ENCODE results near the gene ELAPOR1. TPM values are rescaled to one million over a fixed set of nuclear protein-coding genes. Genes with fewer than 3 reads are reported as not detected.

ELAPOR1 gene
- total RNA-seq, 1 donor from 2014 or later, result 27.4 TPM

DNA sequence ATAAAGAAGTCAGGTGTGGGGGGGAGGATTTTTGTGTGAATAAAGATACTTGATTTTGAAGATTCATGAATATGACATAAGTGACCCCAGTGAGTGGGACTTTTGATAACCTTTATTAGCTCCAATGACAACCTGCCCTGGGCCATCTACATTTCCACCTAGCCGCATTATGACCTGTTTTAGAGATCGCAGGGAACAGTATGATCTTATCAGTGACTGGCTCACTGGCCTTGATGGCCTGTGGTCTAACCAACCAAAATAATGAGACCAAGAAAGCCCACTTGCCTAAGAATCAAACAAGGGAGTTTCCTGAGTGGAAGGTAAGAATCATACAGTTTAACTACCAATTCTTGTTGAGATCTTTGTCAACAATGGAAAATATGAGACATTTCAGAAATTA lies 1.8 kb downstream of the ELAPOR1 start:
- peaks cover 72% of the 10 kb centered on the region for H3K27me3 Mint-ChIP-seq
- H3K36me3 Mint-ChIP-seq, result no peaks in the 10 kb centered on the region
- no peaks in the 10 kb centered on the region for H3K9me3 Mint-ChIP-seq
- H3K4me3 Mint-ChIP-seq, result no peak overlapping the region
- DNase-seq (ENCODE audit: extremely low spot score, unreplicated experiment), result no peak
- H3K27ac Mint-ChIP-seq, result no peak overlapping the region
- TF ChIP-seq, protein P1, sequence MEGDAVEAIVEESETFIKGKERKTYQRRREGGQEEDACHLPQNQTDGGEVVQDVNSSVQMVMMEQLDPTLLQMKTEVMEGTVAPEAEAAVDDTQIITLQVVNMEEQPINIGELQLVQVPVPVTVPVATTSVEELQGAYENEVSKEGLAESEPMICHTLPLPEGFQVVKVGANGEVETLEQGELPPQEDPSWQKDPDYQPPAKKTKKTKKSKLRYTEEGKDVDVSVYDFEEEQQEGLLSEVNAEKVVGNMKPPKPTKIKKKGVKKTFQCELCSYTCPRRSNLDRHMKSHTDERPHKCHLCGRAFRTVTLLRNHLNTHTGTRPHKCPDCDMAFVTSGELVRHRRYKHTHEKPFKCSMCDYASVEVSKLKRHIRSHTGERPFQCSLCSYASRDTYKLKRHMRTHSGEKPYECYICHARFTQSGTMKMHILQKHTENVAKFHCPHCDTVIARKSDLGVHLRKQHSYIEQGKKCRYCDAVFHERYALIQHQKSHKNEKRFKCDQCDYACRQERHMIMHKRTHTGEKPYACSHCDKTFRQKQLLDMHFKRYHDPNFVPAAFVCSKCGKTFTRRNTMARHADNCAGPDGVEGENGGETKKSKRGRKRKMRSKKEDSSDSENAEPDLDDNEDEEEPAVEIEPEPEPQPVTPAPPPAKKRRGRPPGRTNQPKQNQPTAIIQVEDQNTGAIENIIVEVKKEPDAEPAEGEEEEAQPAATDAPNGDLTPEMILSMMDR (conservative IDR thresholded peaks at IDR 0.05), result no peak
- peaks cover 10% of the 10 kb centered on the region for H3K4me1 Mint-ChIP-seq (ENCODE audit: unreplicated experiment)

DNA sequence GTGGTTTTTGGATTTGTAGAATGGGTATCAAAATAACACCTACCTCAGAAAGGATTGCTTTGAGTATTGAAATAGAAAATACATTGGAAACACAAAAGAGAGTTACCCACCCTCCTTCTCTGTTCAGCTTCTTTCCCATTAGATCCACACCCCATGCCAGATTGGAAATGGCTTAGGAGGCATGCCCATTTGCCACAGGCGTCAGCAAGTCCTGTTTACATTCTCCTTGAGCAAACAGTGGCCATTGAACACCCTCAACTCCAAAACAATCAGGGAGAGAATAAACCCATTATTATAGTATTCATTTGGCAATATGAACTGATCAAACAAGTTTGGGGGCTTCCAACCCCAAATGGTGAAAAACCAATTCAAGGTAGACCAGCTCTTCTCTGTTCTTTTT lies 2.4 kb downstream of the ELAPOR1 start:
- H3K4me1 Mint-ChIP-seq (ENCODE audit: unreplicated experiment), result peaks cover 10% of the 10 kb centered on the region
- H3K27ac Mint-ChIP-seq, result no peak overlapping the region
- no peak for DNase-seq (ENCODE audit: extremely low spot score, unreplicated experiment)
- H3K27me3 Mint-ChIP-seq, result peaks cover 68% of the 10 kb centered on the region
- TF ChIP-seq, protein P1 (conservative IDR thresholded peaks at IDR 0.05), result no peak
- no peaks in the 10 kb centered on the region for H3K9me3 Mint-ChIP-seq
- H3K4me3 Mint-ChIP-seq, result no peak overlapping the region
- H3K36me3 Mint-ChIP-seq, result no peaks in the 10 kb centered on the region

DNA sequence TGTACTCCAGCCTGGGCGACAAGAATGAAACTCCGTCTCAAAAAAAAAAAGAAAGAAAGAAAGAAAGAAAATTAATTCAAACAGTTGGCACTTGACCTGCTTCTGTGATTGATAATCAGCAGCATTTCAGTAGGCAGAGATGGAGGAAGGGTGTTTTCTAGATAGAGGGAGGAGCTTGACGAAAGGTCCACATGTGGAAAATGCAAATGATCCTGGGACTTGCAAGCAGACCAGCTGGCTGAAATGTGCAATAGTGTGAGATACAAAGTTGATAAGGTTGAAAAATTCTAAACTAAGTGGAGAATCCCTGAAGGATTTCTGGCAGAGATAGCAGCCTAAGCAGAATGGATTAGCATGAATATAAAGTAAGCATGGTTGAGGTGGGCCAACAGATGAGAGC lies 4.2 kb downstream of the ELAPOR1 start:
- DNase-seq (ENCODE audit: extremely low spot score, unreplicated experiment), result no peak
- H3K4me1 Mint-ChIP-seq (ENCODE audit: unreplicated experiment), result no peaks in the 10 kb centered on the region
- peaks cover 50% of the 10 kb centered on the region for H3K27me3 Mint-ChIP-seq
- H3K27ac Mint-ChIP-seq, result no peak overlapping the region
- no peak overlapping the region for H3K4me3 Mint-ChIP-seq
- TF ChIP-seq, protein P1 (conservative IDR thresholded peaks at IDR 0.05), result no peak
- no peaks in the 10 kb centered on the region for H3K9me3 Mint-ChIP-seq
- no peaks in the 10 kb centered on the region for H3K36me3 Mint-ChIP-seq

DNA sequence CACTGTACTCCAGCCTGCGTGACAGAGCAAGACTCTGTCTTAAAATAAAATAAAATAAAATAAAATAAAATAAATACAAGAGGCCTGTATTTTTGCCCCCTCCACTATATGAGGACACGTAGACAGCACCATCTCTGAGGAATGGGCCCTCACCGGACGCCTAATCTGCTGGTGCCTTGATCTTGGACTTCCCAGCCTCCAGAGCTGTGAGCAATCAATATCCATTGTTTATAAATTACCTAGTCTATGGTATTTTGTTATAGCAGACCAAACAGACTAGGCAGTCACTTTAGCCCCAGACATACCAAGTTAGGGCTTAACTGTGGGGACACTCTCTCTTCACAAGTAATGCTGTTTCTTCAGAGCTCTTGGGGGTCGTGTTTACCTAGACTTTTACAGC lies 6.4 kb downstream of the ELAPOR1 start:
- H3K4me3 Mint-ChIP-seq, result no peak overlapping the region
- H3K9me3 Mint-ChIP-seq, result no peaks in the 10 kb centered on the region
- TF ChIP-seq, protein P1 (conservative IDR thresholded peaks at IDR 0.05), result no peak
- no peak overlapping the region for H3K27ac Mint-ChIP-seq
- DNase-seq (ENCODE audit: extremely low spot score, unreplicated experiment), result no peak
- H3K4me1 Mint-ChIP-seq (ENCODE audit: unreplicated experiment), result no peaks in the 10 kb centered on the region
- peaks cover 32% of the 10 kb centered on the region for H3K27me3 Mint-ChIP-seq
- H3K36me3 Mint-ChIP-seq, result no peaks in the 10 kb centered on the region

DNA sequence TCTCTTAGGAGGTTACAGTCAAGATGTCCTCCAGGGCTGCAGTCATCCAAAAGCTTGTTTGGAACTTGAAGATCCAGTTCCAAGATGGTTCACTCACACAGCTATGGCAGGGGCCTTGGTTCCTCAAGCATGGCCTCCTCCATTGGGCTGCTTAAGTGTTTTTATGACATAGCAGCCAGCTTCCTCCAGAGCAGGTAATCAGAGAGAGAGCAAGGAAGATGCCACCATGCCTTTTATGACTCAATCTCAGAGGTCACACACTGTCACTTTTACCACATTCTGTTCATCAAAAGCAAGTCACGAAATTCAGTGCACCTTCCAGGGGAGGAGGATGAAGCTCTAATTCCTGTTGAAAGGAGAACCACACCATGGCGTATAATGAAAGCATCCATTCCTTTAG lies 17.1 kb downstream of the ELAPOR1 start:
- Mint-ChIP-seq H3K9me3 (no peaks in the 10 kb centered on the region), H3K27me3 (no peaks in the 10 kb centered on the region), H3K36me3 (no peaks in the 10 kb centered on the region), H3K4me3 (no peak overlapping the region), H3K4me1 (ENCODE audit: unreplicated experiment) (peaks cover 3% of the 10 kb centered on the region), H3K27ac (no peak overlapping the region)
- TF ChIP-seq, protein P1 (conservative IDR thresholded peaks at IDR 0.05), result no peak
- DNase-seq (ENCODE audit: extremely low spot score, unreplicated experiment), result no peak

DNA sequence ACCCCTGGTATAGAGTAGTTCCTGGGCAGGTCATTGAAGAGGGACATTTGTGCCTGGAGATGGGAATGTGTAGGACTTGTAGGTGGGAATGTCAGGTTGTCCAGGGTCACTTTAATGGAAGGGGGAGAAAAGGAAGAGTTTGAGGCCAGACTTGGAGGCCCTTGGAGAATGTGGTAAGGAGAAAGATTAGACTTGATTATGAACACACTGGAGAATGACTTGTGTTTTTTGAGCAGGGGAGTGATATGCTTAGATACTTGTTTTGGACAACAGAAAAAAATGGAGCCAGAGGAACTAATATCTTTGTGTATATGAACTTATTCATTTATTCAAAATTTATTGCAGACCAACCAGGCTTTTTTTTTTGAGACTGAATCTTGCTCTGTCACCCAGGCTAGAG lies 17.9 kb downstream of the ELAPOR1 start:
- Mint-ChIP-seq H3K9me3 (no peaks in the 10 kb centered on the region), H3K27ac (peak overlapping the region; percentile 40)

More for the DNA sequence above, 17.9 kb downstream of the ELAPOR1 start:
- TF ChIP-seq, protein P1 (conservative IDR thresholded peaks at IDR 0.05), result no peak
- Mint-ChIP-seq H3K27me3 (no peaks in the 10 kb centered on the region), H3K4me1 (ENCODE audit: unreplicated experiment) (peaks cover 4% of the 10 kb centered on the region), H3K4me3 (no peak overlapping the region), H3K36me3 (no peaks in the 10 kb centered on the region)
- DNase-seq (ENCODE audit: extremely low spot score, unreplicated experiment), result no peak

Measured in type B pancreatic cell (in vitro differentiated cells).